ENCODE data around the gene TRAPPC12. TPM values are rescaled to one million over a fixed set of nuclear protein-coding genes. Genes with fewer than 3 reads are reported as not detected.
A peak's percentile ranks its signal among the peaks of the same experiment; 100 is the strongest.
"Not testable (repeated sequence)": the region's sequence is repeated elsewhere in the genome, so short reads cannot be mapped to it uniquely, and the experiment has no call there.

Gene TRAPPC12
- total RNA-seq, 1 donor from 2014 or later, result 98.7 TPM

GRCh38 chr2:3513026-3513810 lies 133.7 kb downstream of the TRAPPC12 start:
- TF ChIP-seq CTCF (conservative IDR thresholded peaks at IDR 0.05), result no peak
- Mint-ChIP-seq H3K9me3 (peaks cover 5% of the 10 kb centered on the region), H3K4me1 (ENCODE audit: unreplicated experiment) (peaks cover 13% of the 10 kb centered on the region), H3K4me3 (no peak overlapping the region), H3K36me3 (peaks cover 63% of the 10 kb centered on the region), H3K27ac (no peak overlapping the region), H3K27me3 (no peaks in the 10 kb centered on the region)
- no peak for DNase-seq (ENCODE audit: extremely low spot score, unreplicated experiment)

- Mint-ChIP-seq H3K4me1 (ENCODE audit: unreplicated experiment) (peaks cover 18% of the 10 kb centered on the region), H3K36me3 (peaks cover 56% of the 10 kb centered on the region)
- not testable (repeated sequence) for H3K4me3 Mint-ChIP-seq; H3K27ac Mint-ChIP-seq; H3K9me3 Mint-ChIP-seq; DNase-seq (ENCODE audit: extremely low spot score, unreplicated experiment); H3K27me3 Mint-ChIP-seq
These were observed 135.9 kb downstream of the TRAPPC12 start for GRCh38 chr2:3515438-3515837.

- Mint-ChIP-seq H3K27ac (no peak overlapping the region), H3K4me3 (no peak overlapping the region), H3K9me3 (peaks cover 5% of the 10 kb centered on the region), H3K36me3 (peaks cover 45% of the 10 kb centered on the region), H3K27me3 (no peaks in the 10 kb centered on the region), H3K4me1 (ENCODE audit: unreplicated experiment) (peaks cover 29% of the 10 kb centered on the region)
- TF ChIP-seq CTCF (conservative IDR thresholded peaks at IDR 0.05), result no peak
- peak; percentile 11 for DNase-seq (ENCODE audit: extremely low spot score, unreplicated experiment)
These were observed 137.3 kb downstream of the TRAPPC12 start for GRCh38 chr2:3516831-3517230.

- Mint-ChIP-seq H3K36me3 (peaks cover 39% of the 10 kb centered on the region), H3K9me3 (peaks cover 5% of the 10 kb centered on the region), H3K4me1 (ENCODE audit: unreplicated experiment) (peaks cover 31% of the 10 kb centered on the region), H3K27me3 (no peaks in the 10 kb centered on the region), H3K4me3 (peak overlapping the region; percentile 89), H3K27ac (peak overlapping the region; percentile 83)
- no peak for TF ChIP-seq CTCF (conservative IDR thresholded peaks at IDR 0.05)
- no peak for DNase-seq (ENCODE audit: extremely low spot score, unreplicated experiment)
These were observed 138.5 kb downstream of the TRAPPC12 start for GRCh38 chr2:3517948-3518495.

GRCh38 chr2:3518496-3519254 lies 139.2 kb downstream of the TRAPPC12 start:
- H3K9me3 Mint-ChIP-seq, result peaks cover 5% of the 10 kb centered on the region
- H3K27ac Mint-ChIP-seq, result peak overlapping the region; percentile 83
- TF ChIP-seq CTCF (conservative IDR thresholded peaks at IDR 0.05), result no peak
- DNase-seq (ENCODE audit: extremely low spot score, unreplicated experiment), result peak; percentile 100
- H3K27me3 Mint-ChIP-seq, result no peaks in the 10 kb centered on the region
- peak overlapping the region; percentile 89 for H3K4me3 Mint-ChIP-seq
- peaks cover 36% of the 10 kb centered on the region for H3K36me3 Mint-ChIP-seq
- H3K4me1 Mint-ChIP-seq (ENCODE audit: unreplicated experiment), result peaks cover 33% of the 10 kb centered on the region

Data from type B pancreatic cell (in vitro differentiated cells).